ENCODE measurements around the gene NME9. TPM values are rescaled to one million over a fixed set of nuclear protein-coding genes. Genes with fewer than 3 reads are reported as not detected.

NME9 gene
- total and polyA plus RNA-seq, 2 of the 4 experiments (the other 2 are of a cell fraction): not detected

GRCh38 chr3:138348754-138349739 lies 19.4 kb upstream of the NME9 start:
- intact Hi-C loops (cut with micrococcal nuclease) (loop anchor here (5.0 kb wide), 3 partner anchors 43 to 282 kb away; no protein-coding TSS in a partner anchor), in situ Hi-C loops (cut with MboI; ENCODE audit: low sequenced_read_pairs) (no loop called here), dilution Hi-C loops (cut with HindIII; ENCODE audit: low sequenced_read_pairs, unreplicated experiment) (no loop called here)
- Histone ChIP-seq H3K4me1 (ENCODE audit: control insufficient read depth, insufficient read depth, low read length) (peaks cover 10% of the 10 kb centered on the region), H3K79me1 (ENCODE audit: low read depth in 1 of 2, low read length in 2 of 2) (peaks cover 6 to 58% of the 10 kb centered on the region in 2 experiments; a peak in 3 of 4 replicates), H2AK9ac (replicated peaks; ENCODE audit: low read depth, low read length, poor library complexity) (peak overlapping the region; percentile 96), H4K5ac (ENCODE audit: low read depth, low read length) (peak overlapping the region; percentile 72; the same call in 1 of the 2 replicates), H4K20me1 (ENCODE audit: insufficient read depth, low read length) (peaks cover 16% of the 10 kb centered on the region; the same call in 1 of the 2 replicates), H3K27me3 (ENCODE audit: control insufficient read depth, insufficient read depth, low read length) (no peaks in the 10 kb centered on the region), H3K23ac (ENCODE audit: low read depth, low read length) (peak overlapping the region; percentile 77), H3K36me3 (ENCODE audit: control insufficient read depth, insufficient read depth, low read length) (no peaks in the 10 kb centered on the region), H3K9me3 (ENCODE audit: control insufficient read depth, insufficient read depth, low read length) (no peaks in the 10 kb centered on the region), H3K4me2 (ENCODE audit: low read depth, low read length) (peak overlapping the region; percentile 74), H4K8ac (ENCODE audit: low read depth in 2 of 2, low read length in 2 of 2) (peak overlapping the region; percentile 27 to 78; a peak in 3 of 4 replicates), H3K4me3 (ENCODE audit: insufficient read depth, low read depth, low read length) (peak overlapping the region; percentile 84), H3K56ac (ENCODE audit: extremely low read depth, insufficient read depth, low read length) (peak overlapping the region; percentile 76; the same call in 1 of the 2 replicates), H2BK120ac (ENCODE audit: low read depth, low read length) (peak overlapping the region; percentile 44; the same call in 1 of the 2 replicates), H3K9me1 (ENCODE audit: insufficient read depth, low read length) (peaks cover 14% of the 10 kb centered on the region), H4K91ac (ENCODE audit: insufficient read depth, low read depth, low read length) (peak overlapping the region; percentile 78), H2BK15ac (ENCODE audit: low read depth, low read length) (peak overlapping the region; percentile 18; the same call in 1 of the 3 replicates), H2BK5ac (ENCODE audit: low read depth, low read length, poor library complexity, severe bottlenecking) (peak overlapping the region; percentile 68), H2AFZ (replicated peaks; ENCODE audit: low read length, poor library complexity) (peak overlapping the region; percentile 95), H2AK5ac (ENCODE audit: low read depth, low read length) (peak overlapping the region; percentile 58), H2BK20ac (ENCODE audit: low read depth, low read length) (peak overlapping the region; percentile 17; the same call in 1 of the 2 replicates), H3K9ac (ENCODE audit: low read depth, low read length) (peak overlapping the region; percentile 92), H3K4ac (ENCODE audit: low read depth, low read length) (peak overlapping the region; percentile 86), H3K14ac (replicated peaks; ENCODE audit: low read depth, low read length) (peak overlapping the region; percentile 88), H3K27ac (ENCODE audit: insufficient read depth, low read length) (peak overlapping the region; percentile 70), H3K18ac (ENCODE audit: low read depth, low read length) (peak overlapping the region; percentile 72; the same call in 1 of the 2 replicates)
- TF ChIP-seq FOS (IDR thresholded peaks at IDR 0.05; ENCODE audit: low read depth, low read length): no peak
- TF ChIP-seq MAZ (IDR thresholded peaks at IDR 0.05; ENCODE audit: borderline replicate concordance, low read depth, low read length): peak; percentile 4; the same call in 1 of the 2 replicates
- no peak for TF ChIP-seq RFX5 (IDR thresholded peaks at IDR 0.05; ENCODE audit: low read depth, low read length)
- peak; percentile 26 for DNase-seq
- POLR2A ChIA-PET (ENCODE audit: unreplicated experiment): interaction anchor here (0.6 kb wide), 1 partner anchor 21 kb away, joined by 5 read pairs; no protein-coding TSS in a partner anchor
- WGBS, 2 experiments (ENCODE audit: extremely low coverage in 2 of 2, insufficient read length in 1 of 2): 3% methylated on average over 14 of the region's 58 CpGs; no CpG with 5 or more reads in 1 of the 2 experiments
- BruUV-seq (replicated peaks): no TSS peak
- peak; percentile 45 for ATAC-seq (ENCODE audit: low read depth)
- CTCF ChIA-PET: interaction anchor here (0.7 to 1.8 kb wide), 7 partner anchors 14 to 1335 kb away, joined by 3 to 5 read pairs (median 4); no protein-coding TSS in a partner anchor

All from IMR-90 (cell line).